Astrocyte (in vitro differentiated cells and primary cell): ENCODE data around the gene HIC1.

Experiments
- EZH2 ChIP-seq: IDR thresholded peaks from 2 replicates; pipeline ENCODE4 v1.6.1; 2012; ENCODE audit warnings: mild to moderate bottlenecking, low read length, inconsistent platforms; ENCODE audit not compliant: insufficient read depth
- TF ChIP-seq, protein P1 (sequence below): IDR thresholded peaks from 2 replicates; pipeline ENCODE4 v1.5.1; 2011; ENCODE audit warnings: low read depth, mild to moderate bottlenecking, inconsistent platforms, low read length, moderate library complexity; ENCODE audit not compliant: insufficient read depth

DNA sequence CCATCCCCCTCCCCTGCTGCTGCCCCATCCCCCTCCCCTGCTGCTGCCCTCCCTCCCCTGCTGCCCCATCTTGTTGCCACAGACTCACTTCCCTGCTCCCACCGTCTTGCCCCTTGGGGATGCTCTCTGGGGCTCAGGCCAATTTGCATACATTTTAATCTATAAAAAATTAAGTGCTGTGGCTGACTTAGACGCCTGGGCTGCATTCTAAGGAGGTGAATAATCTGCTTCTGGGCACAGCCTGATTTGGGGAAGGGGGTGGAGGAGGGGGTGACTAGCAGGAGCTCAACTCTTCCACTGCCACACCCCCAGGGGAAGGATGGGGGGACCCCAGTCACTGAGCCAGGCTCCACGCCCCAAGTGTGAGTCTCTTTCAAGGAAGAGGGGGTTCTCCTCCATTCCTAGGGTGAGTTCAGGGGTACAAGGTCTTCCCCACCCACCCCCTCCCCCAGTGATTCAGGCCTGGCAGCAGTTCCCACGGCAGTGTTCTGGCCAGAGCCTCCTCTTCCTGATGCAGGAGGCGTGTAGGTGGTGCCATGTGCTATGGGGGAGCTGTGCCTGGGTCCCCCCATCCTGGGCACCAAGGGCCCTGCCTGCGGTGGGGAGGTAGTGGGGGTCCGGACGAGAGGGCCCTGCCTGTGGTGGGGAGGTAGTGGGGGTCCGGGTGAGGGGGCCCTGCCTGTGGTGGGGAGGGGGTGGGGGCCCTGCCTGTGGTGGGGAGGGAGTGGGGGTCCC lies 19.9 kb upstream of the HIC1 start:
- TF ChIP-seq EZH2 = no peak
- TF ChIP-seq, protein P1, sequence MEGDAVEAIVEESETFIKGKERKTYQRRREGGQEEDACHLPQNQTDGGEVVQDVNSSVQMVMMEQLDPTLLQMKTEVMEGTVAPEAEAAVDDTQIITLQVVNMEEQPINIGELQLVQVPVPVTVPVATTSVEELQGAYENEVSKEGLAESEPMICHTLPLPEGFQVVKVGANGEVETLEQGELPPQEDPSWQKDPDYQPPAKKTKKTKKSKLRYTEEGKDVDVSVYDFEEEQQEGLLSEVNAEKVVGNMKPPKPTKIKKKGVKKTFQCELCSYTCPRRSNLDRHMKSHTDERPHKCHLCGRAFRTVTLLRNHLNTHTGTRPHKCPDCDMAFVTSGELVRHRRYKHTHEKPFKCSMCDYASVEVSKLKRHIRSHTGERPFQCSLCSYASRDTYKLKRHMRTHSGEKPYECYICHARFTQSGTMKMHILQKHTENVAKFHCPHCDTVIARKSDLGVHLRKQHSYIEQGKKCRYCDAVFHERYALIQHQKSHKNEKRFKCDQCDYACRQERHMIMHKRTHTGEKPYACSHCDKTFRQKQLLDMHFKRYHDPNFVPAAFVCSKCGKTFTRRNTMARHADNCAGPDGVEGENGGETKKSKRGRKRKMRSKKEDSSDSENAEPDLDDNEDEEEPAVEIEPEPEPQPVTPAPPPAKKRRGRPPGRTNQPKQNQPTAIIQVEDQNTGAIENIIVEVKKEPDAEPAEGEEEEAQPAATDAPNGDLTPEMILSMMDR = no peak
